GM19395 (cell line): Measurements from ENCODE around the gene KCNE1.
"Not testable (repeated sequence)": the region's sequence is repeated elsewhere in the genome, so short reads cannot be mapped to it uniquely, and the experiment has no call there.

Experiments
- ATAC-seq: cut with Tn5 transposase; IDR thresholded peaks from one replicate; pipeline ENCODE4 v1.9.1; 2021; ENCODE audit warnings: mild to moderate bottlenecking, moderate library complexity; ENCODE audit not compliant: unreplicated experiment

The KCNE1 gene

GRCh38 chr21:34511787-34512455 is at the start of gene KCNE1:
TSS of gene KCNE1 (minus strand) at chr21:34512210. CDS start at chr21:34449634, 62,576 bp downstream.
- no peak for ATAC-seq

GRCh38 chr21:34561806-34562205 is 49.8 kb upstream of the KCNE1 start:
- no peak for ATAC-seq

- no peak for ATAC-seq
Observed at GRCh38 chr21:34560609-34561008, 48.6 kb upstream of the KCNE1 start.

- ATAC-seq, result no peak
Observed at GRCh38 chr21:34560021-34560420, 48.0 kb upstream of the KCNE1 start.

GRCh38 chr21:34559089-34559631 is 47.1 kb upstream of the KCNE1 start:
- ATAC-seq, result no peak

- ATAC-seq, result no peak
Observed at GRCh38 chr21:34558166-34558565, 46.2 kb upstream of the KCNE1 start.

- no peak for ATAC-seq
Observed at GRCh38 chr21:34557261-34557660, 45.3 kb upstream of the KCNE1 start.

GRCh38 chr21:34554670-34555069 is 42.7 kb upstream of the KCNE1 start:
- ATAC-seq, result not testable (repeated sequence)

- no peak for ATAC-seq
Observed at GRCh38 chr21:34554227-34554626, 42.2 kb upstream of the KCNE1 start.

- no peak for ATAC-seq
Observed at GRCh38 chr21:34553151-34553952, 41.3 kb upstream of the KCNE1 start.

GRCh38 chr21:34552360-34553098 is 40.5 kb upstream of the KCNE1 start:
- ATAC-seq, result no peak

GRCh38 chr21:34550182-34550799 is 38.3 kb upstream of the KCNE1 start:
- no peak for ATAC-seq

GRCh38 chr21:34548781-34549376 is 36.9 kb upstream of the KCNE1 start:
- no peak for ATAC-seq

GRCh38 chr21:34546542-34546941 is 34.5 kb upstream of the KCNE1 start:
- no peak for ATAC-seq

- ATAC-seq, result peak; percentile 90
Observed at GRCh38 chr21:34545079-34545884, 33.3 kb upstream of the KCNE1 start.

- ATAC-seq, result no peak
Observed at GRCh38 chr21:34544032-34544496, 32.1 kb upstream of the KCNE1 start.

- ATAC-seq, result no peak
Observed at GRCh38 chr21:34543017-34543416, 31.0 kb upstream of the KCNE1 start.

- no peak for ATAC-seq
Observed at GRCh38 chr21:34540206-34540605, 28.2 kb upstream of the KCNE1 start.

GRCh38 chr21:34537838-34538237 is 25.8 kb upstream of the KCNE1 start:
- no peak for ATAC-seq

- ATAC-seq, result no peak
Observed at GRCh38 chr21:34536820-34537219, 24.8 kb upstream of the KCNE1 start.
